K562 (cell line): ENCODE results near the gene ZMIZ1. TPM values are rescaled to one million over a fixed set of nuclear protein-coding genes. Genes with fewer than 3 reads are reported as not detected.

Experiments
- CBX1 ChIP-seq: sonication (generic); IDR thresholded peaks from 2 replicates; pipeline ENCODE4 v1.6.1; 2016; ENCODE audit warnings: antibody characterized with exemption, low read depth, mild to moderate bottlenecking
- COPS2 ChIP-seq: fragments of 450-650 bp; conservative IDR thresholded peaks from 2 replicates; pipeline ENCODE4 v1.6.1; 2016; ENCODE audit warnings: mild to moderate bottlenecking, moderate library complexity
- DMBX1 ChIP-seq: fragments of 250-450 bp; sonication (Bioruptor Pico); IDR thresholded peaks from 2 replicates; pipeline ENCODE4 v1.8.0; 2022; ENCODE audit warnings: inconsistent platforms, mild to moderate bottlenecking, moderate library complexity, borderline replicate concordance
- ELF1 ChIP-seq: fragments of 200-800 bp; sonication (Bioruptor generic); IDR thresholded peaks from 2 replicates; pipeline ENCODE4 v1.6.1; 2016; ENCODE audit warnings: missing genetic modification characterization, missing compliant biosample characterization
- HDAC2 ChIP-seq: fragments of 450-650 bp; IDR thresholded peaks from 2 replicates; pipeline ENCODE4 v1.6.1; 2016; ENCODE audit warnings: mild to moderate bottlenecking
- HDAC3 ChIP-seq: fragments of 450-650 bp; IDR thresholded peaks from 2 replicates; pipeline ENCODE4 v1.6.1; 2018; ENCODE audit warnings: borderline replicate concordance, mild to moderate bottlenecking, moderate library complexity; ENCODE audit not compliant: partially characterized antibody
- HLTF ChIP-seq: fragments of 450-650 bp; IDR thresholded peaks from 2 replicates; pipeline ENCODE4 v1.6.1; 2016
- HMG20B ChIP-seq: fragments of 250-450 bp; sonication (Bioruptor Pico); IDR thresholded peaks from 2 replicates; pipeline ENCODE4 v1.5.0; 2021; ENCODE audit warnings: mild to moderate bottlenecking
- KLF16 ChIP-seq: IDR thresholded peaks from 2 replicates; pipeline ENCODE4 v1.6.1; 2016; ENCODE audit warnings: antibody characterized with exemption
- MEF2A ChIP-seq: IDR thresholded peaks from 2 replicates; pipeline ENCODE4 v1.6.1; 2011; ENCODE audit warnings: low read depth, mild to moderate bottlenecking, low read length, moderate library complexity; ENCODE audit not compliant: control insufficient read depth
- MYNN ChIP-seq, 2 experiments: sonication (generic); formaldehyde crosslinking in 1 of 2; IDR thresholded peaks; 2 replicates each; pipeline versions ENCODE4 v1.5.0 to v1.6.1; 2016 to 2020; ENCODE audit warnings: antibody characterized with exemption in 1 of 2, missing genetic modification reagents in 1 of 2
- NFIC ChIP-seq: fragments of 450-650 bp; IDR thresholded peaks from 2 replicates; pipeline ENCODE4 v1.6.1; 2017; ENCODE audit warnings: mild to moderate bottlenecking, inconsistent platforms
- POU5F1 ChIP-seq: fragments of 150-350 bp; IDR thresholded peaks from 2 replicates; pipeline ENCODE4 v1.6.1; 2014; ENCODE audit warnings: borderline replicate concordance, low read length, low read depth, mild to moderate bottlenecking; ENCODE audit not compliant: partially characterized antibody
- PURB ChIP-seq: sonication (generic); formaldehyde crosslinking; IDR thresholded peaks from 2 replicates; pipeline ENCODE4 v1.9.0; 2021; ENCODE audit warnings: low read depth, mild to moderate bottlenecking, missing genetic modification reagents
- RBM39 ChIP-seq: fragments of 200-400 bp; formaldehyde crosslinking; optimal IDR thresholded peaks from 2 replicates; pipeline ENCODE3; 2018; ENCODE audit warnings: low read depth, low read length
- SIN3B ChIP-seq: fragments of 450-650 bp; IDR thresholded peaks from 2 replicates; pipeline ENCODE4 v1.6.1; 2017; ENCODE audit warnings: low read depth, mild to moderate bottlenecking, moderate library complexity
- SMAD1 ChIP-seq: fragments of 150-350 bp; IDR thresholded peaks from 2 replicates; pipeline ENCODE4 v1.6.1; 2014; ENCODE audit warnings: low read length, low read depth; ENCODE audit not compliant: partially characterized antibody
- TAF7 ChIP-seq: fragments of 450-650 bp; IDR thresholded peaks from 2 replicates; pipeline ENCODE4 v1.6.1; 2016; ENCODE audit warnings: missing genetic modification characterization, missing compliant biosample characterization
- TARDBP ChIP-seq: fragments of 450-650 bp; IDR thresholded peaks from 2 replicates; pipeline ENCODE4 v1.6.1; 2016
- ZNF224 ChIP-seq: sonication (generic); formaldehyde crosslinking; IDR thresholded peaks from 2 replicates; pipeline ENCODE4 v1.8.0; 2022; ENCODE audit warnings: mild to moderate bottlenecking, missing genetic modification reagents
- ZNF384 ChIP-seq: IDR thresholded peaks from 2 replicates; pipeline ENCODE4 v1.6.1; 2012; ENCODE audit warnings: low read depth, low read length, improper control_type of control experiment
- ZNF639 ChIP-seq, 2 experiments: fragments of 200-800 bp in 1 of 2; sonication (Bioruptor generic) in 1 of 2; sonication (generic) in 1 of 2; formaldehyde crosslinking in 1 of 2; IDR thresholded peaks in 1 of 2; conservative IDR thresholded peaks in 1 of 2; 2 replicates each; pipeline versions ENCODE4 v1.5.0 to v1.6.1; 2016 to 2020; ENCODE audit warnings: missing compliant biosample characterization in 1 of 2, missing genetic modification characterization in 1 of 2, missing genetic modification reagents in 1 of 2
- ZNF76 ChIP-seq: fragments of 250-450 bp; sonication (Bioruptor Pico); IDR thresholded peaks from 2 replicates; pipeline ENCODE4 v1.4.0; 2020; ENCODE audit warnings: mild to moderate bottlenecking, moderate library complexity, borderline replicate concordance
- polyA plus RNA-seq, 8 experiments: library from polyadenylated mRNA; depleted of rRNA in 4 of 8; stranded (reverse) in 5 of 8; unstranded in 3 of 8; fragments of >200 nt; fragmentation: Nextera tagmentation in 2 of 8; fragmentation: Illumina TruSeq in 1 of 8; extraction: Ambion mirVana in 2 of 8; extraction: Trizol in 1 of 8; gene quantifications; 2 replicates each; pipeline versions ENCODE4 v1.2.1 to v1.2.3, GENCODE V29; 2011 to 2014; ENCODE audit warnings: inconsistent platforms in 1 of 8, missing spikeins in 1 of 8
- total RNA-seq, 7 experiments: library from RNA; depleted of rRNA in 6 of 7; stranded (reverse); fragments of >200 nt in 6 of 7; fragmentation: Illumina TruSeq in 2 of 7; extraction: Trizol in 2 of 7; gene quantifications; 2 replicates each; pipeline versions ENCODE4 v1.2.1 to v1.2.3, GENCODE V29; 2011 to 2021; ENCODE audit warnings: low replicate concordance in 1 of 7
- TF ChIP-seq, protein P1 (sequence below): fragments of 450-650 bp; formaldehyde crosslinking; IDR thresholded peaks from 2 replicates; pipeline ENCODE4 v1.4.0; 2020; ENCODE audit warnings: mild to moderate bottlenecking, moderate library complexity

Gene ZMIZ1
- total and polyA plus RNA-seq, 9 of the 15 experiments (the other 6 are each of a cell fraction or from before 2014, with no cell fraction given): 1.0 to 37.3 (median 4.3) TPM

DNA sequence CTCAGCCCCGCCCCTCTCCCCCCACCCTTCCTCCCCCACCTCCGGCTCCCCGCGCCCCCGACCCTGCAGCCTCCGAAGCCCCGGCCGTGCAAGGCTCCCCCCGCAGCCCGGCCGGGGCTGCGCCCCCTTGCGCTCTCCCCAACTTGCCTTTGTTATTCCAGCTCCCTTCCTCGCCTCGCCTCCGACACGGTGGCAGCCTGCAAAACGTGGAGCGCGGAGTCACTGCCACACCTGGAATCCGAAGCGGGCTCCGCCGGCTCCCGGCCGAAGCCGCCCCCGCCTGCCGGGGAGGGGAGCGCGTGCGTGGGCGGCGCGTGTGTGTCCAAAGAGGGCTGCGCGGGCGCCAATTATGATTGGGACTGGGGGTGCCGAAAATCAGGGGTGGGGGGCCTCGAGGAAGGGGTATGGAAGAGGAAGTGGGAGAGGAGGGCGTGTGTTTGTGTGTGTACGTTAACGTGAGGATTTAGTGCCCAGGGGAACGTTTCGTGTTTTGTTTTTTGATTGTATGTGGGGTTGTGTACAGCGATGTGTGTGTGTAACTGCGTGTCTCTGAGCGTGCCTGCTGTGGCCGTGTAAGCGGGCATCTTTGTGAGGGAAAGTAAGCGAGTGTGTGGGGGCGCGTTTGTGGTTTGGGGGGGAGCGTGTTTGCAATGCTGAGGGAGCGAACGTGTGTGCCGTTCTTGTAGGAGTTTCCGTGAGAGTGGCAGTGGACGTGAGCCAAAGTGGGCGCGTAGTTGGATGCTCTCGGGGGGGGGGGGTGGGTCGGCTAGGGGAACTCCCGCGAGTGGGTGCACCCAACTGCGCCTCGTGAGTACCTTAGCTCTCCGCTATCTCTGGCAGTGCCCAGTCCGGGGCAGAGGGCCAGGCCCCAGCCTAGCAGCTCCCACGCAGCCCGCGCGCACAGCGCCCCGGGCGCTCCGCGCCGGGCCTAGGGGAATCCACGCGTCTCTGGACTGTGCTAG lies 1.2 kb upstream of the ZMIZ1 start (continued):
- TF ChIP-seq ZNF639 (CRISPR knock-in tag; conservative IDR thresholded peaks at IDR 0.05 in 1 of 2, IDR thresholded peaks at IDR 0.05 in 1 of 2) (no peak), ZNF384 (no peak), DMBX1 (CRISPR knock-in tag) (no peak), CBX1 (peak; percentile 80; the same call in 1 of the 2 replicates), NFIC (peak; percentile 60), TARDBP (peak; percentile 69; the same call in 1 of the 2 replicates), KLF16 (no peak; the same call in 1 of the 2 replicates), ELF1 (tag) (no peak), MEF2A (no peak), TAF7 (tag) (no peak), COPS2 (no peak), HDAC3 (no peak), HLTF (peak; percentile 95), HMG20B (CRISPR knock-in tag) (no peak), SMAD1 (peak; percentile 25), ZNF224 (no peak), RBM39 (no peak), ZNF76 (CRISPR knock-in tag) (no peak), HDAC2 (peak; percentile 61), PURB (CRISPR knock-in tag) (no peak), MYNN (IDR thresholded peaks at IDR 0.05) (peak; percentile 76), MYNN (CRISPR knock-in tag; IDR thresholded peaks at IDR 0.05) (no peak), POU5F1 (no peak), SIN3B (no peak)
- TF ChIP-seq, protein P1, sequence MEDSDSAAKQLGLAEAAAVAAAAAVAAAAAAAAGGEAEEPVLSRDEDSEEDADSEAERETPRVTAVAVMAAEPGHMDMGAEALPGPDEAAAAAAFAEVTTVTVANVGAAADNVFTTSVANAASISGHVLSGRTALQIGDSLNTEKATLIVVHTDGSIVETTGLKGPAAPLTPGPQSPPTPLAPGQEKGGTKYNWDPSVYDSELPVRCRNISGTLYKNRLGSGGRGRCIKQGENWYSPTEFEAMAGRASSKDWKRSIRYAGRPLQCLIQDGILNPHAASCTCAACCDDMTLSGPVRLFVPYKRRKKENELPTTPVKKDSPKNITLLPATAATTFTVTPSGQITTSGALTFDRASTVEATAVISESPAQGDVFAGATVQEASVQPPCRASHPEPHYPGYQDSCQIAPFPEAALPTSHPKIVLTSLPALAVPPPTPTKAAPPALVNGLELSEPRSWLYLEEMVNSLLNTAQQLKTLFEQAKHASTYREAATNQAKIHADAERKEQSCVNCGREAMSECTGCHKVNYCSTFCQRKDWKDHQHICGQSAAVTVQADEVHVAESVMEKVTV (CRISPR knock-in tag): peak; percentile 68
